Vagina (tissue), 2 donors: Measurements from ENCODE around the gene TSPAN4. TPM values are rescaled to one million over a fixed set of nuclear protein-coding genes. Genes with fewer than 3 reads are reported as not detected.

Experiments used
- DNase-seq, 2 donors: peaks; one replicate each; pipeline ENCODE4 v3.0.0-alpha.2; 2017; ENCODE audit errors: extremely low spot score in 2 of 2
- H3K27ac ChIP-seq: fragments of 200-600 bp; sonication (generic); one replicate; pipeline ENCODE4 v1.5.1; 2019
- H3K27me3 ChIP-seq: fragments of 200-600 bp; sonication (generic); one replicate; pipeline ENCODE4 v1.5.1; 2019
- H3K36me3 ChIP-seq, 2 donors: fragments of 200-600 bp; sonication (generic); one replicate each; pipeline ENCODE4 v1.5.1; 2017 to 2019
- H3K4me1 ChIP-seq: fragments of 200-600 bp; sonication (generic); one replicate; pipeline ENCODE4 v1.5.1; 2019
- H3K4me3 ChIP-seq, 2 donors: fragments of 200-600 bp; sonication (generic); 1 replicate in 1 of 2; 2 replicates in 1 of 2; pipeline ENCODE4 v1.5.1; 2016 to 2019
- H3K9me3 ChIP-seq: fragments of 200-600 bp; sonication (generic); one replicate; pipeline ENCODE4 v1.5.1; 2019
- POLR2A ChIP-seq, 2 donors: fragments of 450-650 bp; IDR thresholded peaks; one replicate each; pipeline ENCODE4 v1.6.1; 2017; ENCODE audit warnings: antibody characterized with exemption in 2 of 2, mild to moderate bottlenecking in 2 of 2, moderate library complexity in 2 of 2
- POLR2AphosphoS5 ChIP-seq, 2 donors: sonication (generic); formaldehyde crosslinking; IDR thresholded peaks; one replicate each; pipeline ENCODE4 v1.9.0; 2017; ENCODE audit warnings: antibody characterized with exemption in 2 of 2, mild to moderate bottlenecking in 2 of 2, low read depth in 1 of 2; ENCODE audit not compliant: insufficient read depth in 1 of 2
- intact Hi-C: fragments of 100-400 bp; cut with DNase I; formaldehyde crosslinking; loops from one replicate; pipeline ENCODE4 v1.15.1; 2023
- total RNA-seq: library from RNA; depleted of rRNA; stranded (reverse); fragments of >200 nt; gene quantifications from one replicate; pipeline ENCODE4 v1.2.3, GENCODE V29; 2016
- TF ChIP-seq, protein P1 (sequence below), 3 experiments: fragments of 450-650 bp in 2 of 3; fragments of 200-600 bp in 1 of 3; sonication (generic) in 1 of 3; IDR thresholded peaks; one replicate each; pipeline ENCODE4 v1.5.1; 2017 to 2019; ENCODE audit warnings: antibody characterized with exemption in 3 of 3, mild to moderate bottlenecking in 2 of 3, moderate library complexity in 2 of 3

The TSPAN4 gene
- total RNA-seq, 1 donor from 2014 or later, result 99.0 TPM

DNA sequence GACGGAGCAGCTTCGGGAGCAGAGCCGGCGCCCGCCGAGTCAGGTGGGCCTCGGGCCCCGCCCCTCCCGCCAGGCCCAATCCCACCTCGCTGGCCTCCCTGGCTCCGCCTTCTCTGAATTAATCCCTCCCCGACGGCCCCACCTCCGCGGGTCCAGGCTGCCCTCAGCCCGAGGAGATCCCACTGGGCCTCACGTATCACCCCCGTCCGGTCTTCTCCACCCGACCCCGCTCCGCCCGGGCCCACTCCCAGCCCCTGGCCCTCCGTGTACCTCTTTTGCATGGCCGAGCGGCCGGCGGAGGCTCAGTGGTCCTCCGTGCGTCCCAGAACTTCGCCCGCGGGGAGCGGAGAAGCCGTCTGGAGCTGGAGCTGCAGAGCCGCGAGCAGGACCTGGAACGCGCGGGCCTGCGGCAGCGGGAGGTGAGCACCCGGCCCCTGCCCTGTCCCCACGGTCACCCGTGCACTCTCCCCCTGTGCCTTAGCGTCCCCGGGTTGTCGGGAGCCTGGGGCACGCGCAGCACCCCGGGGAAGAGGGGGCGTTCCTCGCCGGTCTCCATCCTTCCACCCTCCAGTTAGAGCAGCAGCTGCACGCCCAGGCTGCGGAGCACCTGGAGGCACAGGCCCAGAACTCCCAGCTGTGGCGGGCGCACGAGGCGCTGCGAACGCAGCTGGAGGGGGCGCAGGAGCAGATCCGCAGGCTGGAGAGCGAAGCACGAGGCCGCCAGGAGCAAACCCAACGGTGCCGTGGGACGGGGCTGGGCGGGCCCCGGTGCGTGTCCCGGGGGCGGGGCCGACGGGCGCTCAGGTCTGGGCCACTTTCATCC lies 12.1 kb upstream of the TSPAN4 start:
- no peak overlapping the region for H3K27ac ChIP-seq
- no peak for DNase-seq
- TF ChIP-seq, protein P1, sequence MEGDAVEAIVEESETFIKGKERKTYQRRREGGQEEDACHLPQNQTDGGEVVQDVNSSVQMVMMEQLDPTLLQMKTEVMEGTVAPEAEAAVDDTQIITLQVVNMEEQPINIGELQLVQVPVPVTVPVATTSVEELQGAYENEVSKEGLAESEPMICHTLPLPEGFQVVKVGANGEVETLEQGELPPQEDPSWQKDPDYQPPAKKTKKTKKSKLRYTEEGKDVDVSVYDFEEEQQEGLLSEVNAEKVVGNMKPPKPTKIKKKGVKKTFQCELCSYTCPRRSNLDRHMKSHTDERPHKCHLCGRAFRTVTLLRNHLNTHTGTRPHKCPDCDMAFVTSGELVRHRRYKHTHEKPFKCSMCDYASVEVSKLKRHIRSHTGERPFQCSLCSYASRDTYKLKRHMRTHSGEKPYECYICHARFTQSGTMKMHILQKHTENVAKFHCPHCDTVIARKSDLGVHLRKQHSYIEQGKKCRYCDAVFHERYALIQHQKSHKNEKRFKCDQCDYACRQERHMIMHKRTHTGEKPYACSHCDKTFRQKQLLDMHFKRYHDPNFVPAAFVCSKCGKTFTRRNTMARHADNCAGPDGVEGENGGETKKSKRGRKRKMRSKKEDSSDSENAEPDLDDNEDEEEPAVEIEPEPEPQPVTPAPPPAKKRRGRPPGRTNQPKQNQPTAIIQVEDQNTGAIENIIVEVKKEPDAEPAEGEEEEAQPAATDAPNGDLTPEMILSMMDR (IDR thresholded peaks at IDR 0.05), result no peak
- no peak for TF ChIP-seq POLR2AphosphoS5 (IDR thresholded peaks at IDR 0.05; ENCODE audit: insufficient read depth in 1 of 2, low read depth in 1 of 2)
- no peak for TF ChIP-seq POLR2A (IDR thresholded peaks at IDR 0.05)
- intact Hi-C loops, result no loop called here
- no peaks in the 10 kb centered on the region for H3K9me3 ChIP-seq
- H3K4me3 ChIP-seq, result peak overlapping the region; percentile 38 to 42
- no peaks in the 10 kb centered on the region for H3K27me3 ChIP-seq
- no peaks in the 10 kb centered on the region for H3K36me3 ChIP-seq
- peaks cover 84% of the 10 kb centered on the region for H3K4me1 ChIP-seq

DNA sequence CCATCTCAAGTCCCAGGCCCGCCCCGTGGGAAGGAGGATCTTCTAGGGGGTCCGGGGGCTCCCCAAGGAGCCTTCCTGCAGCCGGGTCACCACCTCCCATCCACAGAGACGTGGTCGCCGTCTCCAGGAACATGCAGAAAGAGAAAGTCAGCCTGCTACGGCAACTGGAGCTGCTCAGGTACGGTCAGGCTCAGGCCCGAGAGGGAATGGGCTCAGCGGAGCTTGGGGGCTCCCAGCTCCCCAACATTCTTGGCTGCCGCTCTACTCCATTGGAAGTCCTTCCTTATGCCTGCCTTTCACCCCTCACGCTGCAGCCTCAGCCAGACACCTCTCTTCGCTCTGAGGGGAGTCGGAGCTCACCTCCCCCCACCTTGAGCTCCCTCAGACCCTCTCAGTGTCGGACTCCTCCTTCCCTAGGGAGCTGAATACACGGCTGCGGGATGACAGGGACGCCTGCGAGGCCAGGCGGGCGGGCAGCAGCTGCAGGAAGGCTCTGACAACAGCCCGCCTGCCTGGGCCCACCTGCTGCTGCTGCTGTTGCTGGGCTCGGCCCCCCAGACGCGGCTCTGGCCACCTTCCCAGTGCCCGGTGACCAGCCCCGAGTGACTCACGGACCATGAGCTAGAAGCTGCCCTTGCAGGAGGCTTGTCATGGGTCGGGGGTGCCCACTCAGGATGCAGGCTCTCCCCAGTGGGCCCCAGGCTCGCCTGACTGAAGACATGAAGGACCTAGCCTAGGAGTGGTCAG lies 11.4 kb upstream of the TSPAN4 start:
- H3K9me3 ChIP-seq, result no peaks in the 10 kb centered on the region
- peak overlapping the region; percentile 38 to 42 for H3K4me3 ChIP-seq
- TF ChIP-seq, protein P1 (IDR thresholded peaks at IDR 0.05), result no peak
- no peak for TF ChIP-seq POLR2A (IDR thresholded peaks at IDR 0.05)
- TF ChIP-seq POLR2AphosphoS5 (IDR thresholded peaks at IDR 0.05; ENCODE audit: insufficient read depth in 1 of 2, low read depth in 1 of 2), result no peak
- intact Hi-C loops, result no loop called here
- DNase-seq, result no peak
- no peak overlapping the region for H3K27ac ChIP-seq
- peaks cover 0 to 5% of the 10 kb centered on the region in 2 donors for H3K36me3 ChIP-seq
- H3K4me1 ChIP-seq, result peaks cover 87% of the 10 kb centered on the region
- H3K27me3 ChIP-seq, result no peaks in the 10 kb centered on the region

DNA sequence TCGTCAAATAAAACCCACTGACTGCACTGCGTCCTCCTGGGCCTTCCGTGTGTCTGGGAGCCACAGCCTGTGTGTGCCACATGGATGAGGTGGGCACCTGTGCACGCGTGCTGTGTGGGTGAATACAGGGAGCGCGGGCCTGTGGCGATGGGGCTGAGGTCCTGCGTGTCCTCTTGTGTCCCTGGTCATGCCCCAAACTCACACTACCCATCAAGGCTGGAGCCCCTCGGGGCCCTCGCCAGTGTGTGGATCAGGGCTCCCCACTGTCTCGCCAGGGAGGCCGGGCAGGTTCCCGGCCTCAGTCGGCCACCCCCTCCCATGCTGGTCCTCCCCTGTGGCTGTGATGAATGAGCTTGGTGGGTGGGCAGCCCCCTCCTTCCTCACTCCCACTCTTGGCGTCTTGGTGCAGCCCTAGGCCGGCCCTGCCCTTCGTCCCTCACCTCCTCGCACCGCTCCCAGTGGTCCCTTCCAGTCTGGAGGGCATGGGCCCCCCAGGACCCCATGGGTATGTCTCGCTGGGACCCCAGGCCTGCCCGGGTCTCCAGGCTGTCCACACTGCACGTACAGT lies 10.6 kb upstream of the TSPAN4 start:
- intact Hi-C loops, result no loop called here
- H3K36me3 ChIP-seq, result peaks cover 0 to 12% of the 10 kb centered on the region in 2 donors
- peak overlapping the region; percentile 66 to 94 for H3K4me3 ChIP-seq
- peak overlapping the region; percentile 88 for H3K27ac ChIP-seq
- H3K9me3 ChIP-seq, result no peaks in the 10 kb centered on the region
- H3K27me3 ChIP-seq, result no peaks in the 10 kb centered on the region
- H3K4me1 ChIP-seq, result peaks cover 82% of the 10 kb centered on the region
- DNase-seq, result no peak
- no peak for TF ChIP-seq POLR2A (IDR thresholded peaks at IDR 0.05)
- TF ChIP-seq, protein P1 (IDR thresholded peaks at IDR 0.05), result no peak
- TF ChIP-seq POLR2AphosphoS5 (IDR thresholded peaks at IDR 0.05; ENCODE audit: insufficient read depth in 1 of 2, low read depth in 1 of 2), result no peak

DNA sequence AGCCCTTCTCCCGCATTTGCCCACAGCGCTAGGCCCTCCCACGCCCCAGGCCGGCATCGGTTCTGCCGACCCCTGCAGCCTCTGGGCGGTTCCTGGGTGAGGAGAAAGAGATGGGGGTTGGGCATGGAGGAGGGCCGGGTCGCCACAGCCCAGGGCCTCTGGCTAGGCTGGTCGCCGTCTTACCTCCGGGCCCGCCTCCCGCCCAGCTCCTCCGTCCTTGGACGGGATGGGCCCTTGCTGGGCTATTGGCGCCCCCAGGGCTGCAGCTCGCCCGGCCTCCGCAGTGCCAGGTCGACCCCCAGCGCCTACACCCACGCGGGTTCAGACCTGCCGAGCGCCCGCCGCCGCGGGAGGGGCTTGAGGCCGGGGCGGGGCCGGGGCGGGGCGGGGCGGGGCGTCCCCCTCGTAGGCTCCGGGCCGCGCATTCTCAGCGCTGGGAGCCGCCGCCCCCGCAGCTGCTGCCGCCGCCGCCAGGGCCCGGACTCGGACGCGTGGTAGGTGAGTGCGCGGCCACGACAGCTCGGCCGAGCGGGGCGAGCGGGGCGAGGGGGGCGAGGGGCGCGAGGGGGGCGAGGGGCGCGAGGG lies 10.0 kb upstream of the TSPAN4 start, which contains the start of gene CD151:
CD151 (plus strand) TSS at position 424 of the 585 bp plus-strand sequence. CDS start 3,118 bp downstream, outside the sequence.
- Histone ChIP-seq H3K9me3 (no peaks in the 10 kb centered on the region), H3K27ac (peak within 1 kb of the TSS; percentile 88), H3K4me1 (peaks cover 84% of the 10 kb centered on the region), H3K27me3 (no peaks in the 10 kb centered on the region), H3K36me3 (peaks cover 0 to 18% of the 10 kb centered on the region in 2 donors), H3K4me3 (peak within 1 kb of the TSS; percentile 66 to 94)
- intact Hi-C loops, result no loop called here
- no peak for TF ChIP-seq POLR2AphosphoS5 (IDR thresholded peaks at IDR 0.05; ENCODE audit: insufficient read depth in 1 of 2, low read depth in 1 of 2)
- TF ChIP-seq, protein P1 (IDR thresholded peaks at IDR 0.05), result no peak
- no peak for TF ChIP-seq POLR2A (IDR thresholded peaks at IDR 0.05)
- no peak for DNase-seq
